ENCODE data around the gene MBNL1. TPM values are rescaled to one million over a fixed set of nuclear protein-coding genes. Genes with fewer than 3 reads are reported as not detected.

The MBNL1 gene
- total and polyA plus RNA-seq, 2 of the 13 experiments (the other 11 are each of a cell fraction or from before 2014, with no cell fraction given) = 27.1 to 55.4 TPM

GRCh38 chr3:152353578-152353977 is 84.8 kb downstream of the MBNL1 start:
- H3K27ac ChIP-seq (ENCODE audit: extremely low read length, insufficient read depth, low read length) = no peak overlapping the region
- no peak overlapping the region for H3K9ac ChIP-seq (ENCODE audit: insufficient read depth, low read depth, low read length)
- ChIA-PET POLR2A (no interaction called here), CTCF (ENCODE audit: low intra/inter-chr PET ratio, low total read pairs) (no interaction called here)
- BruUV-seq (replicated peaks) = no TSS peak
- no peak for TF ChIP-seq REST (IDR thresholded peaks at IDR 0.05; ENCODE audit: borderline replicate concordance in 1 of 2, low read depth in 1 of 2, low read length in 2 of 2)
- TF ChIP-seq FOXA1 (IDR thresholded peaks at IDR 0.05) = no peak
- no peak for TF ChIP-seq FOXA1 (CRISPR knock-in tag; IDR thresholded peaks at IDR 0.05)
- TF ChIP-seq ZBTB7A (CRISPR knock-in tag; IDR thresholded peaks at IDR 0.05) = no peak
- no peak for TF ChIP-seq ELF1 (CRISPR knock-in tag; IDR thresholded peaks at IDR 0.05)
- TF ChIP-seq CSRNP1 (CRISPR knock-in tag; IDR thresholded peaks at IDR 0.05) = no peak
- TF ChIP-seq IRF2 (CRISPR knock-in tag; IDR thresholded peaks at IDR 0.05) = no peak
- TF ChIP-seq ZNF138 (CRISPR knock-in tag; IDR thresholded peaks at IDR 0.05; ENCODE audit: low read depth) = no peak
- TF ChIP-seq ZNF501 (CRISPR knock-in tag; IDR thresholded peaks at IDR 0.05) = no peak
- TF ChIP-seq HMG20B (CRISPR knock-in tag; conservative IDR thresholded peaks at IDR 0.05) = no peak
- no peak for TF ChIP-seq HOXA3 (CRISPR knock-in tag; IDR thresholded peaks at IDR 0.05)
- no peak for TF ChIP-seq ZNF543 (CRISPR knock-in tag; IDR thresholded peaks at IDR 0.05)
- TF ChIP-seq IKZF4 (CRISPR knock-in tag; IDR thresholded peaks at IDR 0.05; ENCODE audit: borderline replicate concordance, low read depth, not compliant biosample characterization) = no peak
- no peak for TF ChIP-seq MEIS2 (CRISPR knock-in tag; IDR thresholded peaks at IDR 0.05)
- TF ChIP-seq TEAD2 (CRISPR knock-in tag; IDR thresholded peaks at IDR 0.05) = no peak
- H3K9me3 ChIP-seq (ENCODE audit: low read length) = no peaks in the 10 kb centered on the region
- ATAC-seq (no peak), DNase-seq (ENCODE audit: low spot score) (no peak), FAIRE-seq (no peak)
- H3K4me2 ChIP-seq (ENCODE audit: low read depth, low read length) = no peak overlapping the region
- H3K79me2 ChIP-seq (ENCODE audit: insufficient read depth, low read length) = peaks cover 37% of the 10 kb centered on the region
- H3K27me3 ChIP-seq (ENCODE audit: control insufficient read depth in 1 of 2, insufficient read depth in 2 of 2, low read length in 2 of 2) = no peaks in the 10 kb centered on the region
- in situ Hi-C loops (cut with HindIII; ENCODE audit: extremely low pct_ligation_motif_present, low pct_unique_long_range_greater_than_20kb) (no loop called here), intact Hi-C loops (cut with micrococcal nuclease; ENCODE audit: unreplicated experiment) (no loop called here)
- H4K20me1 ChIP-seq (ENCODE audit: insufficient read depth, low read length) = no peaks in the 10 kb centered on the region
- no peaks in the 10 kb centered on the region for H3K36me3 ChIP-seq (replicated peaks in 1 of 2; ENCODE audit: control insufficient read depth in 1 of 2, insufficient read depth in 2 of 2, low read length in 2 of 2)
- no peaks in the 10 kb centered on the region for H3K4me1 ChIP-seq (ENCODE audit: insufficient read depth, low read length)
- H3K4me3 ChIP-seq (replicated peaks in 1 of 3; ENCODE audit: insufficient read depth in 1 of 3, low read depth in 2 of 3, low read length in 3 of 3) = no peak overlapping the region
- no peak overlapping the region for H2AFZ ChIP-seq (ENCODE audit: low read length)
